GM23338 (cell line): ENCODE results near the gene PI4K2A.

Experiments used
- EZH2 ChIP-seq: fragments of 200-600 bp; sonication (generic); IDR thresholded peaks from one replicate; pipeline ENCODE4 v1.8.0; 2017; ENCODE audit warnings: antibody characterized with exemption, mild to moderate bottlenecking, low read depth; ENCODE audit not compliant: unreplicated experiment
- REST ChIP-seq: IDR thresholded peaks from one replicate; pipeline ENCODE4 v1.6.1; 2018; ENCODE audit warnings: antibody characterized with exemption; ENCODE audit not compliant: unreplicated experiment

GRCh38 chr10:97611473-97611872 lies 29.0 kb upstream of the PI4K2A start:
- TF ChIP-seq EZH2 (no peak), REST (no peak)
